GM18526 (cell line): ENCODE measurements around the gene ATF6.

Experiments used
- POLR2A ChIP-seq: IDR thresholded peaks from 3 replicates; pipeline ENCODE4 v1.6.1; 2011; ENCODE audit not compliant: insufficient read length; ENCODE audit errors: extremely low read depth

Gene ATF6

DNA sequence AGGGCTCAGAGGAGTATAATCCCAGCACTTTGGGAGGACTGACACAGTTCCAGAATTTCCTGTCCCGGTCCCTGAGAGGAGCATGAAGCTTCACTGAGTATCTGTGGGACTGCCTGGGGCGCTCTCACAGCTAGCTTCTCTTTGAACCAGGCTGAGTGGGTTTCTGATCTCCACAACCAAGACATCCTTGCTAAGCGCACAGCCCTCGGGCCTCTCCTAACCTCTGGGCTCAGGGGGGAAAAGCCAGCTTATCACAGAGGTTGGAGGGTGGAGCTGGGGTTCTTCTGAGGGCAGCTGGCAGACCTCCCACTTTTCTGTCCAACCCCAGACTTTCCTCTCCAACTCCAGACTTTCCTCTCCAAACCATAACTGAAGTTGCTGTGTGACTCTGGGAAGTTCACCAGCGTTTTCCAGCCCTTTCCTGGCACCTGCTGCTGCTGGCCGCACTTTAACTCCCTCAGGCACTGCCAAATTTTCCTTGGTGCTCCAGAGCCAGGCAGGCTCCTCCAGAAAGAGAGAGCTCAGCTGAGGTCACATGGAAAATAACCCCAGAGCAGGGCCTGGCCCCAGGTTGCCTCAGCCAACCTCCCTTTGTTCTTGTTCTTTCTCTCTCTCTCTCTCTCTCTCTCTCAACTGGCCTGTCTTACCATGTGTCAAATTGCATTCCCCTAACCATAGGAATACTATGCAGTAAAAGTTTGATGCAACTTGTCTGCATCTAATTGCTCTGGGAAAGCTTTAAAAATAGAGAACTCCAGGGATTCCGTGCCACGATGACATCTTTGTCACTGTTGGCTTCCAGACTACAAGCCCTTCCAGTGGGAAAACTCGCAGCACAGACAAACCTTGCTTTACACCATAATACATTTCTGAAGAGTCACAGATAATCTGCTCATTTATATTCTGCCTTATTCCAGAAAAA, 208.1 kb downstream of the ATF6 start:
- TF ChIP-seq POLR2A = no peak

DNA sequence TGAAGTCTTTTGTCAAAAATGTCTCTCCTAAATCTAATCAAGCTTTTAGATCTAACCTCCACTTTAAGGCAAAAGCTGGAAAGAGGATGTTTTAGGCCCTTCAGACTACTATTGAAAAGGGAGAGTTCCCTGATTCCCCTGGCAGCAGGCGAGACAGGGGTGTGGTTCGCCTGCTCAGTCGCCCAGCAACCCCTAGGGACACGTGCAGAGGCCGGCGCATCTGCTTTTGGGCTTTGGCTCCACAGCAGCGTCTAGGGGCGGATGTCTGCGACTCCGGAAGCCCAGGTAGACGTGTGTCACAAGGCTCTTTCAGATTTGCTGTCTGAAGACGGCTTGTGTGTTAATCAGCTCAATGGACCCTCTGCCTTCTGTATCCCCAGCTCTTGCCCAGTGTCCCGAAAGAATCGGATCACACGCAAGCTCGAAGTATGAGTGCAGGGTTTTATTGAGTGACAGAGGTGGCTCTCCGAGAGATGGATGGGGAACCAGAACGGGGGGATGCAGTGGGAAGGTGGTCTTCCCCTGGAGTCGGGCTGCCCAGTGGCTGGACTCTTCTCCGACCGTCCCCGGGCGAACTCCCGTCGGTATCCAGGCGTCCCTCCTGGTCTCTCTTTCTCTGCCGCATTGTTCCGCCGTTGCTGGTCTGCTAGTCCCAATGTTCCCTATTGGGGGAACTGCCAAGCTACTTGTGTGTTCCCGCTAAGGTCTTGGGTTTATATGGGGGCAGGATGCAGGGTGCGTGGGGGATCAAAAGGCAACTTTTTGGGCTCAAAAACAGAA, 212.1 kb downstream of the ATF6 start:
- no peak for TF ChIP-seq POLR2A

GRCh38 chr1:161981126-161981525, 215.0 kb downstream of the ATF6 start:
- no peak for TF ChIP-seq POLR2A

DNA sequence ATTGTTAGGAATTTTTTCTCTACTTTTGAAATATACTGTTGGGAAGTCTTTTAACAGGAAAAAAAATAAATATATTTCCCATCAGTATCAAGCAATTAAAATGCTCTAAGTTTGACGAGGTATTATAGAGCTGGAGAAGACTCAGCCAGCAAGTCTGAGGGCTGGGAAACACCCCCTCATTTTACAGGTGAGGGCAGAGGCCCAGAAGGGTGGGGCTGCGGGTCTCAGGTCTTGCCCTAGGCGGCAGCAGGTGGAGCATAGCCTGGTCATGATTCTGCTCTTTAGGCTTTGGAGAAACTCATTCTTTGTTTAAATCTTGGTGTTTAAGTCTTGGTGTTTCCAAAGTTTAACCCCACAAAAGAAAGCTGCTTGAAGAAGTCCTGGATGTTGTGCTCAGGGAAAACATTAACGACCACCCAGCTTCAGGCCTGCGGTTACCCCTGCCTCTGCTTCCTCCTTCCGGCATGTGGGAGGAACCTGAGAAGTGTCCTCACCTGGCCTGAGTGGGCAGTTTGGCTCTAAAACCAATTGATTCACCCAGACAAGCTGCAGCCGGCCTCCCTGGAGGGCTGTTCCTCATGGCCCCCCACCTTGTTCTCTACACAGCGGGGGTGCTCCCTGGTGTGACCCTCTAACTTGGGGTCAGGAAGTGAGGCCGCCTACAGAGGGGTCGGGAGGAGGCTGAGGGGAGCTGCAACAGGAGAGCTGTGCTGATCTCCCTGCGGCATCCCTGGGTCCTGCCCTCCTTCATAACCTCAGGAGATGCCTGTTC, 215.8 kb downstream of the ATF6 start:
- no peak for TF ChIP-seq POLR2A

DNA sequence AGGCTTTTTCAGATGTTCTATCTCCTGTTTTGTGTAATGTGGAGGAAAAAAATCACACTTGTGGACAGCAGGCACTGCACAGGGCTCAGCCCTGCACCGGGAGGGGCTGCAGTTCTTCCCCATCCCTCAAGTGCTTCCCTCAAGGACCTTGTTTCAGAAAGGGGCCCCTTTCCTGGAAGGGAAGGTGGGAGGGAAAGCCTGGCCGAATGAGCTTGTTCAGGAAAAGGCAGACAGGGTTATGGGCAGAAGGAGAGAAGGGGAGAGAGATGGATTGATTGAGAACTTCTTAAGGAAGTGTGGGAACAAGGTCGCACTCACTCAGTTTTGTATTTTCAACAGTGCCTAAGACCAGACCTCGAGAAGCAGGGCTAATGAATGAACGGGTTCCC, 216.4 kb downstream of the ATF6 start:
- TF ChIP-seq POLR2A = no peak

DNA sequence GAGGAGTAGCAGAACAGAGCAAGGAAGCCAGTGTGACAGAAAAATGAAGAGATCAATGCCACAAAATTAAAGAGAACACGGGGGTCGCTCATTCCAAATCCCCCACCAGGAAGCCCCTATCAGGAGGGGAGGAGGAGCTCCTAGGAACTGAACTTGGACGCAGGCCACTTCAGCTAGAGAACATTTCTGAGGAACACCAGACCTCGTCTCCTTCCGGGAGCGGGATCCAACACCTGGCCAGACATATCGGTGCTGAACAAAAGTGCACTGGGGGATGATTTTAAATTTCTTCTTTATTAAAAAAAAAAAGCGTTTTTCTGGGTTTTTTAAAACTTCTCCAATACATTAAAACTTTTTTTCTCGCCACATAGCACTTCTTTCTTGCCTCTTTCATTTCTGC, 216.8 kb downstream of the ATF6 start:
- no peak for TF ChIP-seq POLR2A

- no peak for TF ChIP-seq POLR2A
These were observed 217.6 kb downstream of the ATF6 start for GRCh38 chr1:161983725-161984124.

DNA sequence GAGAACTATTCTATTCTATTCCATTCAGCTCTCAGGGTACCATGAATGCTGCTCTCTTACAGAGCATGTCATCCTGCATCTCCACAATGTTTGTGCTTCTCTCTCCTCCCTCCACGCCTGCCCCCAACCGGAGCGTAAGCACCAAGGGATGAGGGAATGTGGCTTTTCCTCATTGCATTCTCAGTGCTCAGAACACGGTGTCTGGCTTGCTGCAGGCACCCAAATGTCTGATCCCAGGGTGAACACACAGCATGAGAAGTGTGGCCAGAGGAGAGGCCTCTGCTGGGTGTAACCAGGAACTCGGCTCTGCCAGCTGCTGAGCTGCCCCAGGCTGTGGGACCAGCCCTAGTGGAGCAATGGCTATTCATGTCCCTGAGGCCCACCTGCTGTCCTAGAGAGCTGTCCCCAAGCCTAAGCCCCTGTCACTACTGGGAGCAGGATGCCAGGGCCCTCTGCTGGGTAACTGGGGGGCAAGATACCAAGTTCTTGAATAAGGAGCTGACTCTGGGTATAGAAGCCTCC, 219.2 kb downstream of the ATF6 start:
- TF ChIP-seq POLR2A = no peak

GRCh38 chr1:161986328-161986727, 220.2 kb downstream of the ATF6 start:
- no peak for TF ChIP-seq POLR2A

DNA sequence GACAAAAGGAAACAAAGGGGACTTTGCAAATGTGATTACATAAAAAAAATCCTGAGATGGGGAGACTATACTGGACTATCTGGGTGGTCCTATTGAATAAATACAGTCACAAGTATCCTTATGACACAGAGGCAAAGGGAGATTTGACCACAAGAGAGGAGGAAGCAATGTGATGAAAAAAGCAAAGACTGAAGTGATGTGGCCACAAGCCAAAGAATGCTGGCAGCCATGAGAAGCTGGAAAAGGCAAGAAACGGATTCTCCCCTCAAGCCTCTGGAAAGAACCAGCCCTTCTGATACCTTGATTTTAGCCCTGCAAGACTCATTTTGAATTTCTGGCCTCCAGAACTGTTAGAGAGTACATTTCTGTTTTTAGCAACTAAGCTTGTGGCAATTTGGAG, 221.2 kb downstream of the ATF6 start:
- TF ChIP-seq POLR2A = no peak

DNA sequence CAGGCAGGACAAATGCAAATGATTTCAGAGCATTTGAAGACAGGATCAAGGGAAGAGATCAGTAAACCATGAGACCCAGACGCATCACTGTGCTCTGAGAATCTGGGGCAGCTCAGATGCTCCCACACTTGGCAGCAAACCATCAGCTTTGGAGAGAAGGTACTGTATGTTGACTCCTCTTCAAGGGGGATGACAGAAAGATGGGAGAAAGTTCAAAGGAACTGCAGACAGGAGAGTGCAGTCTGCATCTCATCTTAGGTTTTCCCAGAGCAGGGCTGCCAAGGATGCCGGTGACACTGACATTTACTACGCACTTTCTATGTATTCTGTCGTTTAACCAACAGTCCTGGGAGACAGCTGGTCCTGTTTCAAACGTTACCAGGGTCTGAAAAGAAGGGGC, 221.8 kb downstream of the ATF6 start:
- no peak for TF ChIP-seq POLR2A

DNA sequence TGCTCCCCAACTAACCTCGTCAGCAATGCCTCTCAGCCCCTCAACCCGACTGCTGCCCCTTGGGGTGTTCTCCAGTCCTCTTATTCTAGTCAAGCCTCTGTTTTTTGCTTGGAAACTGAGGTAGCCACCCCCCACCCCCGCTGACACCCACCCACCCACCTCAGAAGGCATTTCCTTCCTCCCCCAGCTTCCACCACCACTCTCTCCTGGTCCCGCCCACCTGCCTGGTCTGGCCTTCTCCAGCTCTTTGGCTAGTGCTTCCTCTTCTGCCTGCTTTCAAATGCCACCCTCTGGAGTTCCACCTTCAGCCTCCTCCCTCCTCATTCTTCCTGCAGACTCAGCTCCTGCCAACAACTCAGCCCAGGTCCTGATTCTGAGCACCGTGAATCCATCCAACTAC, 222.3 kb downstream of the ATF6 start:
- TF ChIP-seq POLR2A = no peak

- TF ChIP-seq POLR2A = no peak
These were observed 223.0 kb downstream of the ATF6 start for GRCh38 chr1:161989108-161989507.

DNA sequence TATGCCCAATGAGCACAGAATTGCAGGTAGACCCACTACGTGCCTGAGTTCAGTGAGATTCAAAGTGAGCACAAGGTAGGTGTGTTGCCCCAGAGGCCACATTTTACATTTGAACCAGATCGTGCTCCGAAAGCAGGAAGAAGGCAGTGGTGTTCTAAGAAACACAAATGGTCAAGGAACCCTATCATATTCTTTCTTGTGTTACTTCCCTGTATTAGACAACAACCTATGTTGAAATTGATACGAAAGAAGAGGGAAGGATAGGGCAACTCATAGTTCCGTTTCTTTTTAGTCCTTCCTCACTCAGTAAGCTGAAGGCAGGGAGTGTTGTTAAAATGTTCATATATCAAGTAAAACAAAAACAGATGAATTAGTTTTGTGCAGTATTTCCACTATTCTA, 223.7 kb downstream of the ATF6 start:
- no peak for TF ChIP-seq POLR2A

DNA sequence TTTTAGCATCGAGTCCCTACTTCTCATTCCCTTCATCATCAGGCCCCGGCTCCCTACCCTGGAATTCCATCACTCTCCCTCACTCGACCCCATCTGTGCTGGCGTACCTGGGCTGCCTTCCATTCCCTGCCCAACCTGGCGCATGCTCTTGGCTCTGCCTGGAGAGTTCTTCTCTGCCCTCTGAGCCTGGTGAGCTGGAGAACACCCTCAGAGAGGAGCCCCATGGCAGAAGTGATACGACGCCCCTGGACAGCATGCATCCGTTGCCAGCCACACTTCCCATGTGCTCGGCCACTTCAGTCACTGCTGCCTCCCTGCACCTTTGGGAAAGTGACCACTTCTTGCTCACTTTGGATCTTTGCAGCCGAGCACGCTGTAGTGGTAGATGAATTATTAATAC, 227.5 kb downstream of the ATF6 start:
- no peak for TF ChIP-seq POLR2A
